Stimulated activated CD4-positive, alpha-beta T cell treated with anti-CD3 and anti-CD28 coated beads, Interleukin-12 subunit alpha, Interleukin-12 subunit beta, amount 100 ng/mL, for 48 hours (primary cell): ENCODE results near the gene HSF2BP.
A peak's percentile ranks its signal among the peaks of the same experiment; 100 is the strongest.
"Not testable (repeated sequence)": the region's sequence is repeated elsewhere in the genome, so short reads cannot be mapped to it uniquely, and the experiment has no call there.

Experiments used
- DNase-seq, 3 donors: peaks; one replicate each; pipeline ENCODE4 v3.0.0-alpha.2; 2020; ENCODE audit warnings: low read depth in 2 of 3, low spot score in 1 of 3

HSF2BP gene

GRCh38 chr21:43651926-43652325 is 7.4 kb downstream of the HSF2BP start:
- DNase-seq: not testable (repeated sequence)

GRCh38 chr21:43648171-43648570 is 11.1 kb downstream of the HSF2BP start:
- DNase-seq: no peak

- DNase-seq: peak; percentile 71 to 87 (median 77)
These were observed 12.6 kb downstream of the HSF2BP start for GRCh38 chr21:43646550-43647260.

- no peak for DNase-seq
These were observed 13.3 kb downstream of the HSF2BP start for GRCh38 chr21:43645976-43646375.

DNA sequence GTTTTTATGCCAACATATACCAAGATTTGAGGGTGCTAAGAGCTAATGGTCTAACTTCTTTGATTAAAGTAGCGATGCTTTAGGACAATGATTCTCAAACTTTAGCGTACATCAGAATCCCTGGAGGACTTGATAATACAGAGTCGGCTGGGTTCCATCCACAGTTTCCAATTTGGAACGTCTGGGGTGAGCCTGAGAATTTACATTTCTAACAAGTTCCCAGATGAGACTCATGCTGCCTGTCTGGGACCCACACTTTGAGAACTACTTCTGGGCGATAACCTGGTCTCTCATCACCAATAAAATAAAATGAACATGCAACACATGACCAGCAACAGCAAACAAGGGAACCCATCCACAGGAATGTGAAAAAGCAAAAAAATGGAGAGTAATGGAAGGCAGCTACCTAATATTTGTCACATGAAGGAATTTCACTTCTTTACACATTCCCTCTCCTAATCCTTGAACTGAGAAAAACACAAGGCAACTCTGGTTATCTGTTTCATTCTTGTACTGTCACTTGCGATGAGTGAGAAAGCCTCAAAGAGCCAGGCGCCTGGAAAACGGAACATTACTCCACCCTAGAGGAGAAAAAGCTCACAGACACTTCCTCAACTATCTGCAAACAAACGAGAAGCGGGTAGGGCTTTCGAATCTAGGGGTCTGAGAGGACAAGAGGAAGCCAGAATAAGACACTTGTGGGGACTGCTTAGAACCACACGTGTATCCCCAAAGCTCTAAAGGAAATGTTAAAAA is 14.0 kb downstream of the HSF2BP start:
- DNase-seq: no peak

DNA sequence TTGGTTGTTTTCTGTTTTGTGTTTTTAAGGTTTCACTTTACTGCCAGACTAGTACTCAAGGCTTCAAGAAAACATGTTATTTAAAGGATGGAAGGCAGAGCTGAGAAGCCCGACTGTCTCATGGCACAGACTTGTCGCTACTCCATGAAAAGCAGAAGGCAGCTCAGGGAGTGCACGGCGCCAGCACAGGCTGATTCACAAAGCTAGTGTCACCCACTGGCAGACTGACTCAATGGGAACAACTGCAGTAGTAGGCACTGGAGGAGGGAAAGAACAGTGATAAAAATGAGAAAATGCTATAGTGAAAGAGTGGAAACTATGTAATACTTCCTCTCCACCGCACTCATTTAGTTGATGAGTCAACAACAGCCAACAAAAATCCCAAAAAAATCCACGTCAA is 14.7 kb downstream of the HSF2BP start:
- no peak for DNase-seq

DNA sequence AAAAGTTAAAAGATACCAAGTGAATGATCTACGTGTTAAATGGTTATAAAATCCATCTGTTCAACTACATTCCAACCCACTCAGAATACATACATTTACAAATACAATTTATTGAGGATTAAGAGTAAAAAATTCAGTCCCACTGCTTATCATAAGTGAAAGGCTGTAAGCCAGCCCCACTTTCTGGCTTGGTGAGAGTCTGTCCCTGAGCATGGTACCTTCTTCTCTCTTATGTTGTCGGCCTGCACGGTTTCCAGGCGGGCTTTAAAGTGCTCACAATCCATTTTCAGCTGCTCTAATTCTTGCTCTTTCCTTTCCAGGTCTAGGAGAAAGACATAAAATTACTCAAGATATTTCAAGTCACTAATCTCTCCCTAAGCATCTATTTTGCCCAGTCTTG is 15.2 kb downstream of the HSF2BP start:
- no peak for DNase-seq

DNA sequence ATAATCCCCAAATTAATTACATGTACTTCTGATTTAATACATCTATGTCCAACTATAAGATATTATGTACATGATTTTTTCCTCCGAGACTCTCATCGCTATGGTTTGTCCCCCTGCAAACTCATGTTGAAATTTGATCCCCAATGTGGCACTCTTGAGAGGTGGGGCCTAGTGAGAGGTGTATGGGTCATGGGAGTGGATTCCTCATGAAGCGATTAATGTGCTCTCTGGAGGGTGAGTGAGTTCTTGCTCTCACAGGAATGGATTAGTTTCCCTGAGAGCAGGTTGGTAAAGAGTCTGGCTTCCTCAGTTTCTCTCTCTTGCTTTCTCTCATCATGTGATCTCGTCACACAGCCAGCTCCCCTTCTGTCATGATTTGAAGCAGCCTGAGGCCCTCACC is 16.1 kb downstream of the HSF2BP start:
- DNase-seq: no peak

GRCh38 chr21:43640400-43640799 is 18.9 kb downstream of the HSF2BP start:
- DNase-seq: no peak

- no peak for DNase-seq
These were observed 19.6 kb downstream of the HSF2BP start for GRCh38 chr21:43639470-43640353.

- DNase-seq: no peak
These were observed 21.6 kb downstream of the HSF2BP start for GRCh38 chr21:43637530-43638158.

DNA sequence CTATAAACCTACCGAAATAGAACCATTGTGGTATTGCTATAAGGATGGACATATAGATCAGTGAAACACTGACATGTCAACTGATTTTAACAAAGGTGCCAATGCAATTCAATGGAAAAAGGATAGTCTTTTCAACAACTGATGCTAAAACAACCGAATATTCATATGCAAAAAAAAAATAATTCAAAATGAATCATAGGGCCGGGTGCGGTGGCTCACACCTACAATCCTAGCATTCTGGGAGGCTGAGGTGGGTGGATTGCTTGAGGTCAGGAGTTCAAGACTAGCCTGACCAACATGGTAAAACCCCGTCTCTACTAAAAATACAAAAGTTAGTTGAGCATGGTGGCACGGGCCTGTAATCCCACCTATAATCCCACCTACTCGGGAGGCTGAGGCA is 23.9 kb downstream of the HSF2BP start:
- DNase-seq: no peak

- no peak for DNase-seq
These were observed 24.7 kb downstream of the HSF2BP start for GRCh38 chr21:43634618-43635017.

DNA sequence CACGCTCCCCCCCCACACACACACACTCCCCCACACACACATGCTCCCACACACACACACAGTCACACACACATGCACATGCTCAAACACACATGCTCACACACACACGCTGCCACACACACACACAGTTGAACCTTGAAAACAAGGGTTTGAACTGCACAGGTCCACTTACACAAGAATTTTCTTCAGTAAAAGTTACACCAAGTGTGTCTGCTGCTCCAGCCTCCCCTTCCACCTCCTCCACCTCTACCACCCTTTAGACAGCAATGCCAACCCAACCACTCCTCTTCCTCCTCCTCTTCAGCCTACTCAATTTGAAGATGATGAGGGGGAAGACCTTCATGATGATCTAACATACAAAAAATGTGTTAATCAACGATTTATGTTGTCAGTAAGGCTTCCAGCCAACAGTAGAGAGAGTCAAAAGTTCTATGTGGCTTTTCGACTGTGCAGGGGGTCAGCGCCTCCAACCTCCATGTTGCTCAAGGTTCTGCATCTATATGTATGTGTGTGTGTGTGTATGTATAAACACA is 26.8 kb downstream of the HSF2BP start:
- no peak for DNase-seq

DNA sequence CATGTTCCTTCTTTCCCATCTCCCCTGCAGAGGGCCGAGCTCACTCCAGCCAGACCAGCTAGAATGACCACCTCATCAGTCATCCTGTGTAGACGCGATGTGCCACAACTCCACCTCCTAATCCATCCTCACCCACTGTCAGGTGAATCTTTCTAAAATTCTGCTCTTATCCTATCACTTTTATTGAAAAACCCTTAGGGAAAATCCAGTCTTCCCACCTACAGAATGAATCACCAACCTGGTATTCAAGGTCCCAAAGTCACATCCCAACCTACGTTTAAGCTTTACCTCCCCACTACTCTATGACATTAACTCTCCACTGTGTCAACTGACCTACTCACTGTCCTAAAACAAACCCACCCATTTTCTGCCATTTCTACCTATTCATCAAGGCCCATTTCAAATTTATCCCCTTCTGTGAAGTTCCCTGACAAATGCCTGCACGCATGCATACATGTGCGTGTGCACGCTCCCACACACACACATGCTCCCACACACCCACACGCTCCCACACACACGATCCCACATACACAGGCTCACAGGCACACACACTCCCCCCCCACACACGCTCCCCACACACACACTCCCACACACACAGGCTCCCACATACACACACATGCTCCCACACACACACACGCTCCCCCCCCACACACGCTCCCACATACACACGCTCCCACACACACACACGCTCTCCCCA is 27.7 kb downstream of the HSF2BP start:
- DNase-seq: no peak

- DNase-seq: no peak
These were observed 31.8 kb downstream of the HSF2BP start for GRCh38 chr21:43627527-43627926.

- no peak for DNase-seq
These were observed 32.9 kb downstream of the HSF2BP start for GRCh38 chr21:43626390-43626789.

DNA sequence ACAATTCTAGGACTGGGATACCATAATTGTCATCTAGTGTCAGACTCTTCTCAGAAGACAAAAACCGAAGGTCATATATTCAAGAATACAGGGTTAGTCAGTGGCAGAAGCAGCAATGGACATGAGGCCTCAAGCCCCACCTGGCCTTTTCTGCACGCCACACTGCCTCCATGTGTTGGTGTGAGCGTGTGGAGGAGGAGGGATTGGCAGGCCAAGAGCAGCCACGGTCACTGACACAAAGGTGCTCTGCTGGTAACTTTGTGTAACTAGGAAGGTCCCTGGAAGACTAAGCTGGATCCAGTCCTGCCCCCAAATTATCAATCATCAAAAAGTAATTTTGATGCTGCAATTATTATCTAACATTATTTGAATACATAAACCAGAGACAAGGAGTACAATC is 34.9 kb downstream of the HSF2BP start:
- DNase-seq: no peak

DNA sequence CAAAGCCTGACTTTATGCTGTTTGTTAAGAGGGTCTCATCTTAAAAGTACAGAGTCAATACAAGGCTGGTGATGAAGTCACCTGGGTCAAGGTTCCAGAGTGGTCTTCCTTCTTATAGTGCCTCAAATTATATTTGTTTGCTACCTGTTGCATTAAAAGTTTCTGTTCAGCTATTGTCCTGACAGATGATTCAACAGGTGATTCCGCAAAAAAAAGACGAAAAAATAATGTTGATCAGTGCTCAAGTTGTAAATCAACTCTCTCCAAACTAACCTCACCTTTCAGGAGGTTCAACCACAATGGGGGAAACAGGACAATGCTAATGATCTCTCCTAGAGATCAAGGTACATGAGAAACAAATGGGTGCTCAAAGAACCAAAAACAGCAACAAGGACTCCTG is 35.7 kb downstream of the HSF2BP start:
- no peak for DNase-seq

GRCh38 chr21:43622796-43623195 is 36.5 kb downstream of the HSF2BP start:
- DNase-seq: no peak
